ENCODE data around the gene IMMT. TPM values are rescaled to one million over a fixed set of nuclear protein-coding genes. Genes with fewer than 3 reads are reported as not detected.

The IMMT gene
- total RNA-seq, 1 donor from 2014 or later: 99.4 TPM

- no peaks in the 10 kb centered on the region for H4K20me1 ChIP-seq (ENCODE audit: insufficient read depth, low read length)
- no peaks in the 10 kb centered on the region for H3K4me1 ChIP-seq (ENCODE audit: insufficient read depth, low read length)
- Mint-ChIP-seq H3K27me3 (ENCODE audit: low read depth, unreplicated experiment) (no peaks in the 10 kb centered on the region), H3K9me3 (ENCODE audit: unreplicated experiment) (no peaks in the 10 kb centered on the region), H3K36me3 (ENCODE audit: low read depth, unreplicated experiment) (peaks cover 31% of the 10 kb centered on the region), H3K4me3 (ENCODE audit: unreplicated experiment) (no peak overlapping the region), H3K4me1 (ENCODE audit: low read depth, unreplicated experiment) (no peaks in the 10 kb centered on the region), H3K27ac (ENCODE audit: unreplicated experiment) (no peak overlapping the region)
- H3K4me3 ChIP-seq (ENCODE audit: insufficient read depth, low read depth, low read length): no peak overlapping the region
- H3K27ac ChIP-seq (ENCODE audit: low read depth, low read length): no peak overlapping the region
- peaks cover 75% of the 10 kb centered on the region for H3K36me3 ChIP-seq (ENCODE audit: insufficient read depth, low read length)
- no peaks in the 10 kb centered on the region for H3K9me3 ChIP-seq (ENCODE audit: insufficient read depth, low read depth, low read length)
- DNase-seq (ENCODE audit: low read depth) (no peak), FAIRE-seq (no peak)
- no peak overlapping the region for H3K4me2 ChIP-seq (ENCODE audit: low read length)
- TF ChIP-seq EZH2 (IDR thresholded peaks at IDR 0.05; ENCODE audit: insufficient read depth, low read length) (no peak), CTCF (IDR thresholded peaks at IDR 0.05; ENCODE audit: insufficient read depth, low read depth, low read length) (no peak)
- H3K79me2 ChIP-seq (ENCODE audit: insufficient read depth, low read length): no peaks in the 10 kb centered on the region
- H3K27me3 ChIP-seq (ENCODE audit: insufficient read depth, low read length): no peaks in the 10 kb centered on the region
- no peak overlapping the region for H2AFZ ChIP-seq (ENCODE audit: low read depth, low read length)
- H3K9ac ChIP-seq (ENCODE audit: low read length): no peak overlapping the region
These were observed 59.6 kb downstream of the IMMT start for GRCh38 chr2:86135653-86136052.

- Mint-ChIP-seq H3K27me3 (ENCODE audit: low read depth, unreplicated experiment) (no peaks in the 10 kb centered on the region), H3K36me3 (ENCODE audit: low read depth, unreplicated experiment) (peaks cover 33% of the 10 kb centered on the region), H3K4me3 (ENCODE audit: unreplicated experiment) (no peak overlapping the region), H3K27ac (ENCODE audit: unreplicated experiment) (no peak overlapping the region), H3K9me3 (ENCODE audit: unreplicated experiment) (no peaks in the 10 kb centered on the region), H3K4me1 (ENCODE audit: low read depth, unreplicated experiment) (no peaks in the 10 kb centered on the region)
- Histone ChIP-seq H2AFZ (ENCODE audit: low read depth, low read length) (no peak overlapping the region), H3K27me3 (ENCODE audit: insufficient read depth, low read length) (no peaks in the 10 kb centered on the region), H3K9me3 (ENCODE audit: insufficient read depth, low read depth, low read length) (no peaks in the 10 kb centered on the region), H3K36me3 (ENCODE audit: insufficient read depth, low read length) (peaks cover 76% of the 10 kb centered on the region), H3K79me2 (ENCODE audit: insufficient read depth, low read length) (no peaks in the 10 kb centered on the region), H3K4me3 (ENCODE audit: insufficient read depth, low read depth, low read length) (no peak overlapping the region), H4K20me1 (ENCODE audit: insufficient read depth, low read length) (no peaks in the 10 kb centered on the region), H3K9ac (ENCODE audit: low read length) (no peak overlapping the region), H3K4me2 (ENCODE audit: low read length) (no peak overlapping the region), H3K27ac (ENCODE audit: low read depth, low read length) (no peak overlapping the region), H3K4me1 (ENCODE audit: insufficient read depth, low read length) (no peaks in the 10 kb centered on the region)
- no peak for FAIRE-seq
- no peak for TF ChIP-seq EZH2 (IDR thresholded peaks at IDR 0.05; ENCODE audit: insufficient read depth, low read length)
- no peak for TF ChIP-seq CTCF (IDR thresholded peaks at IDR 0.05; ENCODE audit: insufficient read depth, low read depth, low read length)
- DNase-seq (ENCODE audit: low read depth): no peak
These were observed 60.6 kb downstream of the IMMT start for GRCh38 chr2:86134709-86135108.

GRCh38 chr2:86124683-86125082, 70.6 kb downstream of the IMMT start:
- Histone ChIP-seq H3K4me2 (ENCODE audit: low read length) (no peak overlapping the region), H3K4me3 (ENCODE audit: insufficient read depth, low read depth, low read length) (no peak overlapping the region), H4K20me1 (ENCODE audit: insufficient read depth, low read length) (peaks cover 31% of the 10 kb centered on the region), H3K36me3 (ENCODE audit: insufficient read depth, low read length) (peaks cover 85% of the 10 kb centered on the region), H3K9ac (ENCODE audit: low read length) (no peak overlapping the region), H3K27ac (ENCODE audit: low read depth, low read length) (no peak overlapping the region), H2AFZ (ENCODE audit: low read depth, low read length) (no peak overlapping the region), H3K79me2 (ENCODE audit: insufficient read depth, low read length) (peaks cover 18% of the 10 kb centered on the region), H3K27me3 (ENCODE audit: insufficient read depth, low read length) (no peaks in the 10 kb centered on the region), H3K4me1 (ENCODE audit: insufficient read depth, low read length) (no peaks in the 10 kb centered on the region), H3K9me3 (ENCODE audit: insufficient read depth, low read depth, low read length) (no peaks in the 10 kb centered on the region)
- Mint-ChIP-seq H3K9me3 (ENCODE audit: unreplicated experiment) (no peaks in the 10 kb centered on the region), H3K4me1 (ENCODE audit: low read depth, unreplicated experiment) (no peaks in the 10 kb centered on the region), H3K27ac (ENCODE audit: unreplicated experiment) (no peak overlapping the region), H3K4me3 (ENCODE audit: unreplicated experiment) (no peak overlapping the region), H3K36me3 (ENCODE audit: low read depth, unreplicated experiment) (peaks cover 18% of the 10 kb centered on the region), H3K27me3 (ENCODE audit: low read depth, unreplicated experiment) (no peaks in the 10 kb centered on the region)
- TF ChIP-seq EZH2 (IDR thresholded peaks at IDR 0.05; ENCODE audit: insufficient read depth, low read length) (no peak), CTCF (IDR thresholded peaks at IDR 0.05; ENCODE audit: insufficient read depth, low read depth, low read length) (no peak)
- no peak for FAIRE-seq
- no peak for DNase-seq (ENCODE audit: low read depth)

All from astrocyte (in vitro differentiated cells and primary cell).